ENCODE measurements around the gene THOC6.

DNA sequence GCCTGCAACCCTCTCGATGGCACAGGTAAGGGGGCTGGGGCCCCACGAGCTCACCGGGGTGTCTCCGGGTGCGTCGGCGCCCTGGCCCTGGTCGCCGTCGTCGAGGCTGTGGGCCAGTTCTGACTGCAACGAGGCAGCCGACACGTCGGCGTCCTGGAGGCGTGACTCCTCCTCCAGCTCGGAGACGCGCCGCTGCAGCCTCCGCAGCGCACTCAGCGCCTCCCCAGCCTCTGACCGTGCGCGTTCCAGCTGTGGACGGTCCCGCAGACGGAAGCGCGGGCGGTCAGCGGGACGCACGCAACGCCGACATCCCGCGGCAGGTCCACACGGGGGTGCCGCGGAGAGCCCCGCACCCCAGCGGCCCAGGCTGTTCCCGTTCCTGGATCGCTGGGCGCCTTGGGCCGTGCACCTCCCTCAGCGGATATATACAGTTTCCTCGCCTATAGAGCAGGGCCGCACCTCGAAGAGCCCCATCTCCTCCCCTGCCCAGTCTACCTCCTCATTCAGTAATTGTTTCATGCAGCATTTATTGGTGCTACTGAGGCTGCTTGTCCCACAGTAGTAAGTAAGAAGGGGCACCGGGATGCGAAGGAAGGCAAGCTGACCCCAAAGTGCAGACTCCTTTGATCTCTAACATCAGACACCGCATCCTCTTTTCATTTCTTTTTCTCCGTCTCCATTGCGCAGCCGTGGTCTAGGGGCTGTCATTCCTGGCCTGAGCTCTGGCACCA is 5.8 kb downstream of the THOC6 start:
- no peak for TF ChIP-seq SMC3 (conservative IDR thresholded peaks at IDR 0.05; ENCODE audit: poor library complexity)
- no peak for TF ChIP-seq EP300 (conservative IDR thresholded peaks at IDR 0.05; ENCODE audit: poor library complexity, severe bottlenecking)
